ENCODE measurements around the gene SLC12A9.

DNA sequence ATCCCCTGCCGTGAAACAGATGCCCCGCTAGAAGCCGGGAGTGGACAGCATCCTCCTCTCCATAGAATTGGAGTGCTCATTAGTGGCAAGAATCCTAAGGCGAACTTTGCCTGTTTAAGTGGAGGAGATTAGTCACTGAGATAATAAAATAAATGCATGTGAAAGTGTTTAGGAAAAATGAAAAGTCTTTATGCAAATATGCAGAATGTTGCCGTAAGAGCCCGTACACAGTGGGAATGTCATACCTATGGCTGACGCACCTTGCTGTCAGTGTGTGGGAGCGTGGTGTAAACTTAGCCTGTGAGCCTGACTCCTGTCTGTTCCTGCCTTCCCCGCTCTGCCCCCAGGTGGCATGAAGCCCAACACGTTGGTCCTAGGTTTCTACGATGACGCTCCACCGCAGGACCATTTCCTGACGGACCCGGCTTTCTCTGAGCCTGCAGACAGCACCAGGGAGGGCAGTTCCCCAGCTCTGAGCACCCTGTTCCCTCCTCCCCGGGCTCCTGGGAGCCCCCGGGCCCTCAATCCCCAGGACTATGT is 12.9 kb downstream of the SLC12A9 start:
- TF ChIP-seq, protein P1, sequence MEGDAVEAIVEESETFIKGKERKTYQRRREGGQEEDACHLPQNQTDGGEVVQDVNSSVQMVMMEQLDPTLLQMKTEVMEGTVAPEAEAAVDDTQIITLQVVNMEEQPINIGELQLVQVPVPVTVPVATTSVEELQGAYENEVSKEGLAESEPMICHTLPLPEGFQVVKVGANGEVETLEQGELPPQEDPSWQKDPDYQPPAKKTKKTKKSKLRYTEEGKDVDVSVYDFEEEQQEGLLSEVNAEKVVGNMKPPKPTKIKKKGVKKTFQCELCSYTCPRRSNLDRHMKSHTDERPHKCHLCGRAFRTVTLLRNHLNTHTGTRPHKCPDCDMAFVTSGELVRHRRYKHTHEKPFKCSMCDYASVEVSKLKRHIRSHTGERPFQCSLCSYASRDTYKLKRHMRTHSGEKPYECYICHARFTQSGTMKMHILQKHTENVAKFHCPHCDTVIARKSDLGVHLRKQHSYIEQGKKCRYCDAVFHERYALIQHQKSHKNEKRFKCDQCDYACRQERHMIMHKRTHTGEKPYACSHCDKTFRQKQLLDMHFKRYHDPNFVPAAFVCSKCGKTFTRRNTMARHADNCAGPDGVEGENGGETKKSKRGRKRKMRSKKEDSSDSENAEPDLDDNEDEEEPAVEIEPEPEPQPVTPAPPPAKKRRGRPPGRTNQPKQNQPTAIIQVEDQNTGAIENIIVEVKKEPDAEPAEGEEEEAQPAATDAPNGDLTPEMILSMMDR (IDR thresholded peaks at IDR 0.05; ENCODE audit: borderline replicate concordance, extremely low read depth, low read length, poor library complexity, severe bottlenecking) = no peak
- no peak for TF ChIP-seq EZH2 (IDR thresholded peaks at IDR 0.05; ENCODE audit: borderline replicate concordance, low read depth, low read length, severe bottlenecking)

Data from DND-41 (cell line).